Measurements from ENCODE around the gene COL18A1.

Gene COL18A1

DNA sequence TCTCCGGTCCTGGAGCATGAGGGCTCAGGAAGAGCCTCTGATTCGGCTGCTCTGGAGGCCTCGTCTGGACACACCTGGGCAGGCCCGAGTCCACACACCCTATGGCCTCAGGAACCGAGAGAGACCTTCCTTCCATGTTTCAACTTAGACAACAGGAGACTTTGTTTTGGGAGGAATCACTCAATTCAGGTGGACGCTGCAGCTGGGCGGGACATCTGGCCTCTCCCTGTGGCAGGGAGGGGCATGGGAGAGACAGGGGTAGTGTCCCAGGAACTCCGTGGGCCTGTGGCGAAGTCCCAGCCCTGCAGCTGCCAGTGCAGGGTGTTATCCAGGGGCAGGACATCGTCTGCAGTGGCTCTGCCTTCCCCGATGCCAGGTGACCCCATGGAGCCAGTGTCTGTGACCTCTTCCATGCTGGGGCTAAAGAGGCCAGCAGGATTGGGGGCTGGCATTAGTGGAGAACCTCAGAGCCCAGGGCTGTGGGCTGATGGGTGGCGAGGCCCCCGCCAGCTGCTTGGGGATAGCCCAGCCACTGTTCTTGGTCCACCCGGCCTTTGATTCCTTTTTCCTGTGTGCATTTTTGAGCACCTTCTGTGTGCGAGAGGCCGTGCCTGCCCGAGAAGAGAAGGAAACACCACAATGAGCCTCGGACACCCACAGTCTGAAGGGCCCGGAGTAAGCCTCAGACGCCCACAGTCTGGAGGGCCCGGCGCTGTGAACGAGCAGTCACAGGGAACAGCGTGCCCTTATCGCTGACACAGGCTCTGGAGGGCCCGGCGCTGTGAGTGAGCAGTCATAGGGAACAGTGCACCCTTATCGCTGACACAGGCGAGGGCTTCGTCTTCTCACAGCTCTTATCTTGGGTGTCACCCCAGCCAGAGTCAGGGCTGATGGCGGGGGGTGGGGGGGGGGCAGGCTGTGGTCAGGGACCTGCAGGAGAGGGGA, 6.2 kb downstream of the COL18A1 start:
- in situ Hi-C loops (cut with HindIII; ENCODE audit: low sequenced_read_pairs), result no loop called here
- no peak overlapping the region for H3K4me3 ChIP-seq (ENCODE audit: low read depth, low read length)
- TF ChIP-seq, protein P1, sequence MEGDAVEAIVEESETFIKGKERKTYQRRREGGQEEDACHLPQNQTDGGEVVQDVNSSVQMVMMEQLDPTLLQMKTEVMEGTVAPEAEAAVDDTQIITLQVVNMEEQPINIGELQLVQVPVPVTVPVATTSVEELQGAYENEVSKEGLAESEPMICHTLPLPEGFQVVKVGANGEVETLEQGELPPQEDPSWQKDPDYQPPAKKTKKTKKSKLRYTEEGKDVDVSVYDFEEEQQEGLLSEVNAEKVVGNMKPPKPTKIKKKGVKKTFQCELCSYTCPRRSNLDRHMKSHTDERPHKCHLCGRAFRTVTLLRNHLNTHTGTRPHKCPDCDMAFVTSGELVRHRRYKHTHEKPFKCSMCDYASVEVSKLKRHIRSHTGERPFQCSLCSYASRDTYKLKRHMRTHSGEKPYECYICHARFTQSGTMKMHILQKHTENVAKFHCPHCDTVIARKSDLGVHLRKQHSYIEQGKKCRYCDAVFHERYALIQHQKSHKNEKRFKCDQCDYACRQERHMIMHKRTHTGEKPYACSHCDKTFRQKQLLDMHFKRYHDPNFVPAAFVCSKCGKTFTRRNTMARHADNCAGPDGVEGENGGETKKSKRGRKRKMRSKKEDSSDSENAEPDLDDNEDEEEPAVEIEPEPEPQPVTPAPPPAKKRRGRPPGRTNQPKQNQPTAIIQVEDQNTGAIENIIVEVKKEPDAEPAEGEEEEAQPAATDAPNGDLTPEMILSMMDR (IDR thresholded peaks at IDR 0.05; ENCODE audit: low read depth, low read length), result no peak
- no peak for DNase-seq (ENCODE audit: low read depth, low spot score)

GRCh38 chr21:45411810-45412206, 6.8 kb downstream of the COL18A1 start:
- no peak for DNase-seq (ENCODE audit: low read depth, low spot score)
- TF ChIP-seq, protein P1 (IDR thresholded peaks at IDR 0.05; ENCODE audit: low read depth, low read length), result no peak
- in situ Hi-C loops (cut with HindIII; ENCODE audit: low sequenced_read_pairs), result no loop called here
- H3K4me3 ChIP-seq (ENCODE audit: low read depth, low read length), result no peak overlapping the region

DNA sequence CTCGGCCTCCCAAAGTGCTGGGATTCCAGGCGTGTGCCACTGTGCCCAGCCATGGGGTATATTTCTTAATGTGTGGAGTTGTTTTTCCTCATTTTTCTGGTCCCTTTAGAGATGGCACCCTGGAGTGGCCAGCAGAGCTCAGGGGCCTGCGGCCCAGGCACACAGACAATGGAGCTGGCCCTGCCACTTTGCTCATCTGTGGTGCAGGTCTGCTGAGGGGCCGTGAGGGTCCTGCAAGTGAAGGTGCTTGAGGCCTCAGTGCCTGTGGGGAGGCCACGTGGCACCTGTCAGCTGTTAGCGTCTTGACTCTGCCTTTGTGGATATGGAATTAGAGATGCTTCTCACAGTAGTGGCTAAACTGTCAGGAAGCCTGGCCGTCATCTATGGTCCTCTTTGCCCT, 7.5 kb downstream of the COL18A1 start:
- no peak for DNase-seq (ENCODE audit: low read depth, low spot score)
- in situ Hi-C loops (cut with HindIII; ENCODE audit: low sequenced_read_pairs), result no loop called here
- H3K4me3 ChIP-seq (ENCODE audit: low read depth, low read length), result no peak overlapping the region
- TF ChIP-seq, protein P1 (IDR thresholded peaks at IDR 0.05; ENCODE audit: low read depth, low read length), result no peak

DNA sequence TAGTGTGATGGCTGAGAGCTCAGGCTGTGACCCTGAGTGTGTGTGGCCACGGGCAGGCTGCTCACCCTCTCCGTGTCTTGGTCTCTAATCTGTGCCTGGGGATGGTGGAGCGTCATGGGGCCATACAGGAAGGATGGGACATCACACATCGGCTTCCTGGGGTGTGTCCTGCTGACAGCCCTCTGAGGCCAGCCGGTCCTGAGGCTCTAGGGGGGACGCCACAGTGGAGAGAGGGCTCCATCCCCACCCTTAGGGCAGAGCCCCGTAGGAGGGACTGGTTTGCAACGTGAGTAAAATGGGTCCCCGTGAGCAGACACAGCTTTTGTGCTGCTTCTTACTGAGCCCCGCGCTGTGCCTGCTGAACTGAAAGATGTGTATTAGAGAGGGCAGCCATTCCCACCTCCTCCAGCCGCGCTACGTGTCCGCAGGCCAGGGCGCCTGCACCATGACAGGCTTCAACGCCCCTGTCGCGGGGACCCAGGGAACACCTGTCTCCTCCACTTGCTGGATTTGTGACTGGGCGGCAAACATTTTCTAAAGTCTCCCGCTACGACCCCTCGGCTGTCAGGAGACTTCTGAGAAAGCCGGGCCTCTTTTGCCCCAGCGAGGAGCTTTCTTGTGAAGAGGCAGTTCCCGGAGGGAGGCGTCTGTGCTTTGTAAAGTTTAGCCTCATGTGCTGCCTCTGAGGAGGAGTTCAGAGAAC, 8.1 kb downstream of the COL18A1 start:
- H3K4me3 ChIP-seq (ENCODE audit: low read depth, low read length), result no peak overlapping the region
- in situ Hi-C loops (cut with HindIII; ENCODE audit: low sequenced_read_pairs), result no loop called here
- TF ChIP-seq, protein P1 (IDR thresholded peaks at IDR 0.05; ENCODE audit: low read depth, low read length), result no peak
- DNase-seq (ENCODE audit: low read depth, low spot score), result no peak

DNA sequence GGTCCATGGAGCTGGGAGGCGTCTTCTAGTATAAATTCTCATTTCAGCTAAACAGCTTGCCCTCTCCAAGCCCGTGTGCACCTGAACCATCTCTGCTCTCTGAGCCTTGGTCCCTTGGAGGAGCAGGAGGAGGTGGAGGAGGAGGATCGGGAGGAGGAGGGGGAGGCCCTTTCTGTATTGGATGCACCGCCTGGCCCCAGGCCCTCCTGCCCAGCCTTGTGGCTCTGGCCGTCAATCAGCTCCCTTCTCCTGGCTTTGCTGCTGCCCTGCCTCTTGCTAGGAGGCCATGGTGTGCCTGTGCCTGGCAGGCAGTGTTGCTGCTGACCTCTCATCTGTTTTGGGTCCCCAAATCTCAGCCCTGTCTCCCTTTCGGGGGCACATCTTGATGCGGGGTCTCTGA, 9.0 kb downstream of the COL18A1 start:
- DNase-seq (ENCODE audit: low read depth, low spot score), result no peak
- H3K4me3 ChIP-seq (ENCODE audit: low read depth, low read length), result no peak overlapping the region
- TF ChIP-seq, protein P1 (IDR thresholded peaks at IDR 0.05; ENCODE audit: low read depth, low read length), result no peak
- in situ Hi-C loops (cut with HindIII; ENCODE audit: low sequenced_read_pairs), result no loop called here

GRCh38 chr21:45414396-45415187, 9.6 kb downstream of the COL18A1 start:
- H3K4me3 ChIP-seq (ENCODE audit: low read depth, low read length), result no peak overlapping the region
- DNase-seq (ENCODE audit: low read depth, low spot score), result no peak
- TF ChIP-seq, protein P1 (IDR thresholded peaks at IDR 0.05; ENCODE audit: low read depth, low read length), result no peak
- in situ Hi-C loops (cut with HindIII; ENCODE audit: low sequenced_read_pairs), result no loop called here
